Inflammatory macrophage treated with lipopolysaccharide for 1 hour (primary cell): ENCODE data around the gene PDE9A.
"Not testable (repeated sequence)": the region's sequence is repeated elsewhere in the genome, so short reads cannot be mapped to it uniquely, and the experiment has no call there.

Experiments used
- DNase-seq, 2 donors: peaks; one replicate each; pipeline ENCODE4 v3.0.0-alpha.2; 2020 to 2022

PDE9A gene

DNA sequence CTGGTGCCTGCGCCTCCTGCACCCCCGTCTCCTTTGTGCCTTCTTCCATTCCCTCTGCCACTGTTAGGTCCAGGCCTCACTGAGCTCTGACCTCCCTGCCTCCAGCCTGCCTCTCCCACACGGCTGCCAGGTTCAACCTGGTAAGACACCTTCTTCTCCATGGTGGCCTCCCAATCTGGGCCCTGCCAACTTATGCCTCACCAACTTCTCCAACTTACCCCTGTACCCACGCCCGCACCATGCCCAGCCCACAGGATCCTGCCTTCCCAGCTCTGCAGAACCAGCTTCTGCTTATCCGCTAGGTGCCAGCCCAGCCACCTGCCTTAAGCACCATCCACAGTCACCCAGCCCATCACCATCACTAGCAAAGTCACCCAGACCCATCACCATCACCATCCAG is 37.2 kb downstream of the PDE9A start:
- no peak for DNase-seq

DNA sequence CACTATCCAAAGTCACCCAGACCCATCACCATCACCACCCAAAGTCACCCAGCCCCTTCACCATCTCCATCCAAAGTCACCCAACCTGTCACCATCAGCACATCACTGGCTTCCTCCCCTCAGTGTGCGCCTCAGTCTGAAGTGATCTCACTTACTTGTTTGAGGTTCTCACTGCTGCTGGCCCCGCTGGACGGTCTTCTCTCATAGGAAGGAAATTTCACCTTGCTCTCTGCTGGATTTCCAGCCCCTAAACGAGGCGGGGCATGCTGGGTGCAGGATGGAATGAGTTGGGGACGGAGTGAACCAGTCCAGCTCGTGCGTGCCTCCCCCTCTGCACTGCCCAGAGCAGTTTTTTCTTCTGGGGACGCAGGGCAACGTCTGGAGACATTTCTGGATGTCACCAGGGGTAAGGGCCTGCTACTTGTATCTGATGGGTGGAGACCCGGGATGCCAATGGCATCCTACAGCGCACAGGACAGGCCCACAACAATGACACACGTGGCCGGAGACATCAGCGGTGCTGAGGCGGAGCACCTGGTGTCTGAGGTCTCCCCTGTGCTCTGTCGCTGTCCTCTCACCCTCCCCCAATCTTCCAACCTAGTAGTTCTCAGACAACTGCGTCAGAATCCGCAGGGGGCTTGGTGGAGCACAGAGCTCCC is 38.6 kb downstream of the PDE9A start:
- DNase-seq = no peak

DNA sequence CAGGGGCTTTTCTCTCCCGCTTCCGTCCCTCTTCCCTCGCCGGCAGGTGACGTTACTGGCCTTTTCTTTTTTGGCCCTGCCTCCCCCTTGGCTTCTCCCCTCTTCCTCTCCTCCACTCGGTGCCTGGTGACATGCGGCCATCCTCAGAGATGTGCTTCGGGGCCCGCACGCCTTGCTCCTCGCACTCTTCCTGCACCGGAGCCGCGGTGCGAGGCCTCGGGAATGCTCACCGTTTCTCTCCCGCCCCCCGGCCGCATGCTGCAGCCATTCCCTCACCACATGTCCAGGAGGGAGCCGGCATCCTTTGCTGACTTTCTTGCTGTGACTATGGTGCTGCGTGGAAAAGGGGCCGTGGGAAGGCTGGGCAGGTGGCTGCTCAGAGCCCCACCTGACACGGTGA is 39.3 kb downstream of the PDE9A start:
- no peak for DNase-seq

DNA sequence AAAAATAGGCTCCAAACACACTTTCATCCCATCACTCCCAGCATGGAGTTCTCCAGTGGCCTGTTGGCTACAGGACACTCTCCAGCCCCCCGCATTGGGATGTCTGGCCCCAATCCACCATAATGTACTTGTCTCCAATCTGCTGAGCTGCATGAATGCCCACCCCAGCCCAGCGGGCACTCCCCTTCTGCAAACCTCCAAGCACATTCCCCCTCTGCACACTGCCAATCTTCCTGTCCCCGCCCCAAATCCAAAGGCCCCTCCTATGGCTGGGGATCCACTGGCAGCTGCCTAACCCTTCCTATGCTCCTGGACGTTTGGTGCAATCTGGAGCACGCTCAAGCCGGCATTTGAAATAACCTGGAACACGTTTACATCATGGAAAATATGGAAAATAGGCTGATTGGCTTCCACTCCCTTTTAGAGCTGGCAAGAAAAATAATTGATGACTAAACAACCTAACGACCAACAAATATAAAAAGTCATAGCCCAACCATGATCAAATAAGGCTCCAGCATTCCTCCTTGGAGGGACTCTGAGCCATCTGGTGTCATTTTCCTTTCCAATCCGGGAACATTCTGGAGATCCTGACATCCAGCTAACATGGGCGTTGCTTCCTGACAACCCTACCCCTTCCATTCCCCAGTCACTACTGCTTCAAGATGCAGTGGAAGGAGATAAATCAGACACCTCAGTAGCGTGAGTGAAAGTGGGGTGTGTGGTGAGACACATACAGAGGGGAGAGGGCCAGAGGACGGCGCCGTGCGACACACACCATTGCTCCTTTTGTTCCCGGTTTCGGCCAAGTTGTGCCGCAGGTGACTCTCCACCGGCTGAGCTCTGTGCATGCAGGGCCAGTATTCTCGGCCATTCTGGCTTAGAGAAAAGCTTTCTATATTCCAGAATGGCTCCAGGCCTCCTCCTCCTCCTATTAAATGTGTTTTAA is 41.6 kb downstream of the PDE9A start:
- DNase-seq = no peak

DNA sequence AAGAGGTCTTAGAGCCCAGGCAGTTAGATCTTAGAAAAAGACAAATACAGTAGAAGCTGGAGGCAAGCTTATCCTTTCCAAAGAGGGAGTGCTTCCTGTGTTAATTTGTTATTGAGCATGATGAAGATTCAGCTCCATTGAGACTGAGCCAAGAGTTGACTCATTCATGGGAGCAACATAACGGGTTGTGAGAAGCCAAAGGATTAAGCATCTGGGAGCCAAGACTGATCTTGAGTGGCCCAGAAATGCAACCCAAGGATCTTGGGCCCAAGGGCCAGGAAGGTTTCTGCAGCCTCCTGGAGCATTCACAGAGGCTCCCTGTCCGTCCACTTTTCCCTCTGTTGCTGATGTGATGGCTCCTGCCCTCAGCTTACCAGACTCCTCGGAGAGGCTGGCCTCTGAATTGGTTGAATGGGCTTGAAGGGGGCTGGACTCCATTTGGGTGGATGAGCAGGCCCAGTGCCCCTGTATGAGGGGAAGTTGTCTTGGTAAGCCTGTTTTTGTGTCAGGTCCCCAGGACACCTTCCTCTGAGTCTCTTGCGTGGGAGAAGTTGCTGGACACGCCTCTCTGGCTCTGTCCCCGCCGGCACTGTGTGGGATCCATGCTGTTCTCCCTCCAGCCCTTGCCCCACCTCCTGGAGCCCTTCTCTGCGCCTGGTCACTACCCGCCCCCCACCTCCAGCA is 42.4 kb downstream of the PDE9A start:
- no peak for DNase-seq

DNA sequence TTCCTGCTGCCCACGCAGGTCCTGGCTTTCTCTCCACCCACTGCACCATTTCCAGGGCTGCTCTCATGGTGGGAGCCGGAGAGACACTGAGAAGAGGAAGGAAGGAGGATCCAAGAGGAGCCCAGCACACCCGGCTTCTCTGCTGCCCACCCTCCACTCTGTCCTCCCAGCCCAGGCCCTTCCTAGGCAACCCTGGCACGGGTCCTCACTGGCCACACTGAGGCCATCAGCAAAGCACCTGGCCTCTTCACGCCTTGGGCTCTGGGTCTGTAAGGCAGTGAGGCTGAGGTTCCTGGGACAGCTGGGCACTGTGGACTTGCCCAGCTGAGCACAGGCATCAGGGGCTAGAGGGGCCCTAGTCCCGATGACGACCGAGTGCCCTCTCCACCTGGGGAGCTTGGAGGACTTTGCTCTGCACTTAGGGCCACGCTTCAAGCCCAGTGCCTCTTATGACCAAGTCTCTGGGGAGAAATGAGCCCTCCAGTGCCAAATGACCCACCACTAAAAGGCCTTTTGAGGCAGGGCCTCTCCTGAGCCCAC is 43.1 kb downstream of the PDE9A start:
- no peak for DNase-seq

DNA sequence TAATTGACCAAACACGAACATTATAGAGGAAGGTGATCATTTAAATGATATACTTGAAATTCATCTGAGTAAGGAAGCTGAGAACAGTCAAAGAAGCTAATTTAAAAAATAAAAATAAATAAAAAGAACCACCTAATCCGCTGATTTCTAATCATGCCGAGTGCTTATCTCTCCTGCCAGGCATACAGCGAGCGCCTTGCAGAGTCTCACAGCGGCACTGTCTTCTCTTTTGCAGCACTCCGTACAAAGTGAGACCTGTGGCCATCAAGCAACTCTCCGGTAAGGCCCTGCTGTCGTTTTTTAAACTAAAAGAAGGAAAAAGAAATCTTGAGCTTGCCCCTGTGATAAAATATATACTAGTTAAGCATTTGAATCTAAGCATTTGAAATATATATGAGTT is 45.3 kb downstream of the PDE9A start:
- DNase-seq = no peak

DNA sequence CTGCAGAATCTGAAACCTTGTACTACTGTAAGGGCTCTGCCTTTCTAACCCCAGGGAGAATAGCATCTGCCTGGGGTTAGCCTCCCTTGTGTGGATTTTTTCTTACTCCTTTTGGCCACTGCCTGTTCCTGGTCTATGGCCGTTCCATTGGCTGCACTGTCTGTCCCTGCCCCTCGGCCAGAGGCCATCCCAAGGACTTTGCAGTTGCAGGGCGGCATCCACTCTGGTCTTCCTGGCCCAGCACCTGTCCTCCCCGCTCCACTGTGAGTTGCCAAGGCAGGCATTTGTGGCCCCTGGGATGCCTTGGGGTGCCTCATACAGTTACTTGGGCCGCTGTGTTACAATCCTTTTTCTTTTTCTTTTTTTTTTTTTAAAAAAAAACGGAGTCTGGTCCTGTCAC is 45.8 kb downstream of the PDE9A start:
- no peak for DNase-seq

DNA sequence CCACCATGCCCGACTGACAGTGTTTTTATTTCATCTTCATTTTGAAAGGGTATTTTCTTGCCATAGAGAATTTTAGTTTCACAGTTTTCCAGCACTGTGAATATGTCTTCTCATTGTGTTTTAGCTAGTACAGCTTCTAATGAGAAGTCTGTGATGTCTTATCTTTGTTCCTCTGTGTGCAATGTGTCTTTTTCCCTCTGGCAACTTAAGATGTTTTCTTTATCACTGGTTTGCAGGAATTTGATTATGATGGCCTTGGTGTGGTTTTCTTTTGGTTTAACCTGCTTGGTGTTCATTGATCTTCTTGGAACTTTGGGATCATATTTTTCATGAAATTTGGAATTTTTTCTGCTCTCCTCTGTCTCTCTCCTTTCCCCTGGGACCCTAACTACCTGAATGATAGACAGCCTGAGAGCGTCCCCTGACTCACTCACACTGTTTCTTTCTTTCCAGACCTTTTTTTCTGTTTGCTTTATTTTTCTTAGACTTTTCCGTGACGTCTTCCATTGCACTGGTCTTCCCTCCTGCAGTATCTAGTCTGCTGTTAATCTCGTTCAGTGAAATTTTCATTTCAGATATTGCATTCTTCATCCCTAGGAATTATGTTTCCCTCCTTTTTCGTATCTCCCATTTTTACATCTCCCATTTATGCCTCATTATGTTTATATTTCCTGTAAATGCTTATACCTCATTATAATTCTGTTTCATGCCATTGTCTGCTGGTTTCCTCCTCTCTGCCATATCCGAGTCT is 48.5 kb downstream of the PDE9A start:
- no peak for DNase-seq

DNA sequence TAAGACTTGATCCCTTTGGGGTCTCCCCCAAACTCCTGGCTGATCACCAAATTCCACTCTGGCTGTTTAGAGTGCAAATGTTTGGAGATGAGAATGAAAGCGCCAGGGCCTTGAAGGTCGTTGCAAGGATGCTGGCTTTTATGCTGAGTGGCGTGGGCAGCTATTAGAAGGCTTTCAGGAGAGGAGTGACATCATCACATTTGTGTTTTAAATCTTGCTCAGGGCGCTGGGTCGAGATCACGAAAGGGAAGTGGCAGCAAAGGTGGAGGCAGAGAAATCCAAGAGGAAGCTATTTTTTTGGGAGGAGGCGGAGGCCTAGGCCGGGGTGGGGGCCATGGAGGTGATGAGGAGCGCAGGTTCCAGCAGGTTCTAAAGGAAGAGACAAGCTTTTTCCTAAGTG is 49.3 kb downstream of the PDE9A start:
- no peak for DNase-seq

DNA sequence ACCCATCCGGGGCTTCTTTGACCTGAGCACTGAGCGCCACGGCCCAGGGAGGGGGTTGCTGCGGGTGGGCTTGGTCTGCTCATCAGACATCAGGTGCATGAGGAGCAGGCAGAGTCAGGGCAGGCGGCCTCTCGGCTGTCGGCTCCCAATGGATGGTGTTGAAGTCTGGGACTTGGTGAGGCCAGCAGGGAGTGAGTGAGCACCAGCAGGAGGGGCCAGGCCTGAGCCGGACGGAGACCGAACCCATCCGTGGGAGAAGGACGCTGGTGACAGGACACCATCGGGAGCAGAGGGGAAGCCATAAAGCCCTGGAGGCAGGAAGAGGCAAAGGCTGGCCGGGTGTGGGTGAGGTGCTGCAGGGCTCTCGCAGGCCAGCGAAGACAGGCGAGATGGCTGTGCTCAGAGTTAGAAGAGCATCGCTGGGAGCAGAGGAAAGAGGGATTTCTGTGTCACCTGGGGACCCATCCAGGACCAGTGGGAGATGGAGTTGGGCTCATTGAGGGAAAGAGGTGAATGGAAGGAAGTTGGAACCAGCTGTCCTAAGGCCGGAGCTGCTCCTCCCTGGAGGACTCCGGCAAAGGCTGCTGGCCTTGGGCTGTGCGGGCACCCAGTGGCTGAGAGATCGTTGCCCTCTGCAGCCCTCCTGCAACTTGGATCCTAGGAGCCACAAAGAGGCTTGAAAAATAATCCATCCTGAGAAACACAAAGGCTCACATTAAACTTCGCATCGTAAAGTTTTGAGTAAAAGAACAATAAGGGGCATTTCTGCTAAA is 49.9 kb downstream of the PDE9A start:
- DNase-seq = no peak

DNA sequence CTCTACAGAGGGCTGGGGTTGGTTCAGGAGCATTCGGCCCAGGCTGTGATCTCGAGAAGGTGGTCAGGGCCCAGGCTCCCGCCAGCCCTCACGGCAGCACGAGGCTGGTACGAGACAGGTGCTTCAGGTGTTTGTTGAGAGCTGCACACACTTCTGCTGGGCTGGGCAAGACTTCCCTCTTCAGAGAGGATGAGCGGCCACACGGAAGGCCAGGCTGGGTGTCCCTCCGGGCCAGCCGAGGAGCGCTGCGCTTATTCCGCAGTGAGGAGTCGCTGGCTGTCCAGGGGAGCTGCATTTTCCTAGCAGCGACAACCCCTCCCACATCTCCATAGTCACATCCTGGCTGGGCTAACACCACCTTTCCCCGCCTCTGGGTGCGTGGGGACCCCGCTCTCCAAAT is 50.5 kb downstream of the PDE9A start:
- DNase-seq = no peak

DNA sequence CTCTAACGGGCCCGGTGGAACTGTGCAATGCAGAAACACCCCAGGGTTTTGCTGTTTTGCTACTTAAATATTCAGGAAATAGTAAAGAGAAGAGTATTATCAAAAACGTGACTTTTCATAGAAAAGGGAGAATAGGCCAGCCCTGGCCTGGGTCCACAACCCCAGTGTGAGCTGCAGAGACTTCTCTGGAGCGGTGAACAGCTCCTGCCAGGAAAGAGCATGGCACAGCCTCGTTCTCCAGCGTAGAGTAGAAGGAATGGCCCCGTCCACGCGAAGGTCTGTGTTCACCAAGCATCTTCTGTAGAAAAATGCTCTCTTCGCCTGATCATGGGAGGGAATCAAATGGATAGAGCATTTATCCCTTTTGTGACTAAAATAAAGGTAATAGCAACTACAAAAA is 51.4 kb downstream of the PDE9A start:
- DNase-seq = no peak

DNA sequence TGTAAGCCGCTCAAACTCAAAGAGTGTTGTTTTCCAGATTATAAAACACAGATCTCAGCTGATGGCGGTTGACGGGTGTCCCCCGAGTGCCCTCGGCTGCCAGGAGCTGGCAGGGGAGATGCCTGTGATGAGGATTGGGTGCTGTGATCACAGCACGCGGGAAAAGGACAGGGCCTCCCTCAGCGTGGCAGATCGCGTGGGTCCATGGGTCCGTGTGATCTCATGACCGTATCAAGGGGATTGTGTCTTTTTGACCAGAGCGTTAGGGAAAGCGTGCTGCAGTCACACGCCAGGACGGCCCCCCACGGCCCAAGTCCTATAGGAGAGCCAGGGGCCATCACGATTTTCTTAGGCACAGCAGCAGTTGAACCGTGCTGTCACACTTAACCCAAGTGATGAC is 51.9 kb downstream of the PDE9A start:
- no peak for DNase-seq

DNA sequence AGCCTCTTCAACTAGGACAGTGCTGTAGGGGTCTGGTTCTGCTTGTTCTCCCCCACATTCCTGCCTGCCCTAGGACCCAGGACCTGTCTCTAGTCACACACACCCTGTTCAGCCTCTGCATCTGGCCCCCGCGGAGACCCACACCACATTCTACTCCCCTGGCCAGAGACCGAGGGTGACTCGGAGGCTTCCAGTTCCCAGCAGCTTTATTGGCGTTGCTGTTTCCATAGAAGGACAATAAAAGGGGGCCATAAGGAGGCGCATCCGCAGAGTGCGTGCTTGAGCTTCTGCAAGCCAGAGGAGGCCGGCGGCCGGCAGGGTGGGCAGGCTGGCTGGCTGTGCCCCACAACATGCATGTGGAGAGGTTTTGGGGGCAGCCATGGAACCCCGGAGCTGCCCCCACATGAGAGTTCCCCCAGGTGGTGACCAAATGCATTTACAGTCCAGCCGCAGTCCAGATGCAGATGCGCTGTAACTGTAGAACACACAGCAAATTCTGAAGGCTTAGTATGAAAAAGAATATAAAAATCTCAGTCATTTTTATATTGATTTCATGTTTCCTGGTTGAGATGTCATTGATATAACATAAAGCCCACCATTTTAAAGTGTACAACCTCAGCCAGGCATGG is 52.4 kb downstream of the PDE9A start:
- DNase-seq = no peak

DNA sequence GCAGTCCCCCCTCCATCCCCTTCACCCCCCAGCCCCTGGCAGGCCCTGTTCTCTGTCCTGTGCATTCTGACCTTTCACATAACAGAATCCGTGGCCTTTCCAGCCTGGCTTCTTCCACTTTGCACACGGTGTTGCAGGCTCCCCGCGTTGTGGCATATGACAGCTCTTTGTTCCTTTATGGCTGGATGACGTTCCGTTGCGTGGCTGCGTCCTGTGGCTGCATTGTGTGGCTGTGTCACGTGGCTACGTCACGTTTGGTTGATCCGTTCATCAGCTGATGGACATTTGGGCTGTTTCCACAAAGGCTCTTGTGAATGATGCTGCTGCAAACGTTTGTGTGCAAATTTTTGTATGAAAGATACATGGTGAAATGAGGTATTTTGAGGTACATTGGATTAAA is 53.3 kb downstream of the PDE9A start:
- DNase-seq = no peak

DNA sequence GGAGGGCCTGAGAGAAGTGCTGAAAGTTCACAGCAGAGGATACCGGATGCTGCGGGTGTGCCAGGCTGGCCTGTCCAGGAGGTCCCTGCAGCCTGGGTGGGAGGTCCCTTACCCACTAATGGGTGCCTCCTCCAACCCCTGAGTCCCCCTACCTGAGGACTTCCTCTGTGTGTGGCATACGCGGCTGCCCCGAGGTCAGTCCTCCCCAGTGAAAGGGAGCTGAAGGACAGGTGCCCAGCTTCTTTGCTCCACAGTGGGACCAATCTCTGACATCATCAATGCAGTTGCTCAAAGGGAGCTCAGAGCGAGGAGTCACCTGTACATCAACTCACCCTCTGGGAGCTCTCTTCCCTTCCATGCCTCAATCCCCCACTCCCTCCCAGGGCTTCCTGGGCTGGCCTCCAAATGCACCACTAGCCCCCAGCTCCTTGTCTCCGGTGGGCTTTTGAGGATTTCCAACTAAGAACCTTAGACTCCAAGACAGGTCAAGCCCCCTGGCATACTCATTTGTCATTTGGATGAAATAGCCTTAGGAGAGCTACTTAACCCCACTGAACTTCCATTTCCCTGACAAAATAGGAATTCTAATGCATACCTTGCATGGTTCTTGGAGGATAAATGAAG is 53.9 kb downstream of the PDE9A start:
- DNase-seq = no peak

DNA sequence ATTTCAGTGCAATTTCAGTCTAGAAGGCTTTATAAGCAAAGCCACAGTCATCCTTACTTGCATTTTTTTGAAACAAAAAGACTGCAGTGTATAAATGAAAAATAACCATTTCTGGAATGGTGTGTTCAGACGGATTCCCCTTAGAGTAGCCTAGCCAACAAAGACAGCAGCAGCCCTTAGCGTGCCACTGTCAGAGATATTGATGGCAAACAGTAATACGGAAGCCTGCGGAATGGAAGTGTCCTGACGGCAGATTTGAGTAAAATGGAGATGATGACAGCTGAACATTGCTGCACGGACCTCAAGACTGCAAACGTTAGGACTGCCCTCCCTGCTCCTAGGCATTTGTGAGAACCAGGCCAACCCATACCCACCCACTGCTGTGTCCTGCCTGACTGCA is 54.7 kb downstream of the PDE9A start:
- DNase-seq = no peak

DNA sequence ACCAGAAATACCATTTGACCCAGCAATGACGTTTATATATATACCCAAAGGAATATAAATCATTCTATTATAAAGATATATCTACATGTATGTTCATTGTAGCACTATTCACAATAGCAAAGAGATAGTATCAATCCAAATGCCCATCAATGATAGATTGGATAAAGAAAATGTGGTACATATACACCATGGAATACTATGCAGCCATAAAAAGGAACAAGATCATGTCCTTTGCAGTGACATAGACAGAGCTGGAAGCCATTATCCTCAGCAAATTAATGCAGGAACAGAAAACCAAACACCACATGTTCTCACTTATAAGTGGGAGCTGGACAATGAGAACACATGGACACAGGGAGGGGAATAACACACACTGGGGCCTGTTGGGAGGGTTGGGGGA is 55.5 kb downstream of the PDE9A start:
- not testable (repeated sequence) for DNase-seq

DNA sequence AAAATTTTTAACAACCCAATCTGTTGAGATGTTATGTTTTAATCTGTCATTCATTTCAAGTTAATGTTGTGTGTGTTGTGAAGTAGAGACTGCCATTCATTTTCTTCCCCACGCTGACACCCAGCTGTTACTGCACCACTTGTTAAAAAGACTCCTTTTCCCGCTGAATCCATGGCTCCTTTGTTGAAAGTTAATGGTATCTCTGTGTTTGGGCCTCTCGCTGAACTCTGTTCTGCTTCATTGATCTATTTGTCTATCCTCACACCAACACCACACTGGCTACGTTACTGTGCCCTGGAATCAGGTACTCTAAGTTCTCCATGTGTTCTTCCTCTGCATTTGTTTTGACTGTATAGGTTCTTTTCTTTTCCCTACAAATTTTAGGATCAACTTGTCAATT is 58.2 kb downstream of the PDE9A start:
- no peak for DNase-seq

DNA sequence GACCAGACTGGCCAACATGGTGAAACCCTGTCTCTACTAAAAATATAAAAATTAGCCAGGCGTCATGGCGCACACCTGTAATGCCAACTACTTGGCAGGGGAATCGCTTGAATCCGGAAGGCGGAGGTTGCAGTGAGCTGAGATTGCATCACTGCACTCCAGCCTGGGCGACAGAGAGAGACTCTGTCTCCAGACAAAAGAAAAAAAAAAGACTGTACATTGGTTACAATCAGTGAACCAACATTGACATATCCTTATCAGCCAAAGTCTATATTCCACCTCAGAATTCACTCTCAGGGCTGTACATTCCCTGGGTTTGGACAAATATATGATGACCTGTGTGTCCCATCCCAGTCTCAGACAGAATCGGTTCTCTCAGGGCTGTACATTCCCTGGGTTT is 62.0 kb downstream of the PDE9A start:
- DNase-seq = not testable (repeated sequence)
